ENCODE data around the gene ALOX12.

DNA sequence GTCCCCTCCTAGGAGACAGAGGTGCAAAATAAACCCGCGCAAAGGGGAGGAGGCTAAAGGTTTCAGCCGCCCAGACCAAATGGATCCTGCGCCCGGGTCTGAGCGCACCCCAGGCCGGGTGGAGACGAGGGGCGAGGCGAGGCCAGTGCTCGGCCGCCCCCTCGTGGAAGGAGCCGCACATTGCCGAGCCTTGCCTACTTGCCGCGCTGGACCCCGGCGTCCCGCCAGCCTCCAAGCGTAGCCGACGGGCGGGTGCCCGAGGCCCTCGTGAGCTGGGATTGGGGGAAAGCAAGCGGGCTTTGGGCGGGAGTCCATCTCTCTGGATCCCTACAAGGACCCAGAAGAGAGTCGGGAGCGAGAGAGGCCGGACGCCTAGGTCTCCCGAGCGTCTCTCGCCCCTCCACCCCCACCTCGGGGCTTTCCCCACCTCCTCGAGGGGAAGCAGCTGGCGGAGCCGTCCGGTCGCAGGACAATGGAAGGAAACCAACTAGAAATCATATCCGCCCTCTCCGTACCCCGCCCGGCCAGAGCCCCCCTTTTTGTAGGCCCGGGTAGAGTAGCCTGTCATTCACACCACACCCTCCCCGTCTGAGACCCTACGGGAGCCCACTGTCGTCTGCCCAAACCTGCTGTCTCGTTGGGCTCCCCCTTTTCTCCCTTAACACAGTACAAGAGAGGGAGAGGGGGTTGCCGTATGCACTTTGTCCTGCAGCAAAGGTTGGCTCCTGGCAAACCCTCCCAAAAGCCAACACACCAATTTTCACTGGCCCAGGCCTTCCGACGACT is 26.3 kb downstream of the ALOX12 start:
- TF ChIP-seq CREB1 (IDR thresholded peaks at IDR 0.05; ENCODE audit: low read depth) (no peak), NFIC (IDR thresholded peaks at IDR 0.05) (no peak), TCF12 (IDR thresholded peaks at IDR 0.05; ENCODE audit: low read depth) (no peak), RAD21 (IDR thresholded peaks at IDR 0.05; ENCODE audit: low read depth) (peak; percentile 84), CEBPB (IDR thresholded peaks at IDR 0.05) (no peak), REST (IDR thresholded peaks at IDR 0.05; ENCODE audit: low read depth) (no peak), TAF1 (IDR thresholded peaks at IDR 0.05; ENCODE audit: low read depth) (0 out of 2 replicates have a peak, but pooled peaks have one; percentile 21)
- TF ChIP-seq, protein P1, sequence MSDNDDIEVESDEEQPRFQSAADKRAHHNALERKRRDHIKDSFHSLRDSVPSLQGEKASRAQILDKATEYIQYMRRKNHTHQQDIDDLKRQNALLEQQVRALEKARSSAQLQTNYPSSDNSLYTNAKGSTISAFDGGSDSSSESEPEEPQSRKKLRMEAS (IDR thresholded peaks at IDR 0.05) = peak; percentile 75; the same call in 1 of the 2 replicates
